EH (cell line): ENCODE measurements around the gene BACH2.
"Not testable (repeated sequence)": the region's sequence is repeated elsewhere in the genome, so short reads cannot be mapped to it uniquely, and the experiment has no call there.

Experiments used
- DNase-seq: peaks from one replicate; pipeline ENCODE4 v3.0.0-alpha.2; 2015; ENCODE audit warnings: low read depth

BACH2 gene

GRCh38 chr6:90124874-90125510 is 171.7 kb downstream of the BACH2 start:
- DNase-seq: peak; percentile 10

DNA sequence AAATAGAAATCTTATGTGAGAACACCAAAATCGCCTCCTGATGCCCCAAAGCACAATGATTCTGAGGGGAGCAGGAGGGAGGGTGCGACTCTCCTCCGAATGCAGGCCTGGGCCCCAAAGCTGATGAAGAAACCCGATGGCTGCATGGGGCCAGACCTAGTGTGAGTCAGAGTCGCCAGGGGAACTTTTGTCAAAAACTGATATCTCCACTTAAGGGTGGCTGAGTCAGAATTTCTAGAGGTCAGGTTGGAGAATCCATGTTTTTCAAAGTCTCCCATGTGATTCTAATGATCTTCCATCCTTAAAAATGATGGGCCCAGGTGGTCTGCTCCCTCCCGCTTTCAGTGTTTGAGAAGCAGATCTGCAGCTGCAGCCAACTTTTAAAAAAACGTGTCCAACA is 172.8 kb downstream of the BACH2 start:
- peak; percentile 6 for DNase-seq

GRCh38 chr6:90121982-90122381 is 174.7 kb downstream of the BACH2 start:
- DNase-seq: peak; percentile 62

DNA sequence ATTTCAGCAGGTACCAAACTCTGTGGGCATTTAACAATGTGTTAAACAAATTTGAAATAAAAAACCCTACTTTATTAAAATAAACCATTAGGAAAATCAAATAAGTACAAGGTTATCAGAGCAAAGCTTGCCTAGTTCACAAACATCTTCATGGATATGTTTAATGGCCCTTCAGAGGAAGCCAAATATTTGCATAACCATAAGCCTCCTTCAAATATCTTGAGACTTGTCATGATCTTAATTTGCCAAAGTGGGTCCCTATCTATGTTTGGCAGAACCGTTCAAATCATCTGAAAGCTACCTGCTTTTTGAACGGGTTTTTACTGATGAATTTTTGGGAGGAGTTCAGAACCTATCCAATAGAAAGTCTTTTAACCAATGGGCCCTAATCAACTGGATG is 176.3 kb downstream of the BACH2 start:
- no peak for DNase-seq

- DNase-seq: no peak
These were observed 177.0 kb downstream of the BACH2 start for GRCh38 chr6:90119618-90120017.

GRCh38 chr6:90118581-90118980 is 178.1 kb downstream of the BACH2 start:
- no peak for DNase-seq

DNA sequence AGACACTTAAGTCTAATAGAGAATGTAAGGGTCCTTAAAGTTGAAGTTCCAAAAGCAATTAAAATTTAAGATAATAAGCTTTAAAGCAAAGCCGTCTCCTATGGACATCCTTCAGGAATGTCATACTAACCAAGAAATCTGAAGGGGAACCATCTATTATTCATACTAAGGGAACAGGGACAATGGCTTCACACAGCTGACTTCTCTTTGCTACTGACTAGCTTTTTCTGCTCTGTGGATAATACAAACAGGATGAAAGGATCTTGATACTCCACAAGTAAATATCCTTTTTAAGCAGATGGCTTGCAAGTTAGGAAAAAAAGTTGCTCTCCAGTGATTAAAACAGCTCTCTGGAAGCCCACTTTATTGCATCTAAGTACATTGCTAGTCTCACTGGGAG is 178.6 kb downstream of the BACH2 start:
- no peak for DNase-seq

DNA sequence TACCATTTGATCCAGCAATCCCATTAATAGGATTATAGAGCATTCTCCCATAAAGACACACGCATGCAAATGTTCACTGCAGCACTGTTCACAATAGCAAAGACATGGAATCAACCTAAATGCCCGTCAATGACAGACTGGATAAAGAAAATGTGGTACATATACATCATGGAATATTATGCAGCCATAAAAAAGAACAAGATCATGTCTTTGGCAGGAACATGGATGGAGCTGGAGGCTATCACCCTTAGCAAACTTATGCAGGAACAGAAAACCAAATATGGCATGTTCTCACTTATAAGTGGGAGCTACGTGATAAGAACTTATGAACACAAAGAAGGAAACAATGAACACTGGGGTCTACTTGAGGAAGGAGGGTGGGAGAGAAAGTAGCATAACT is 180.5 kb downstream of the BACH2 start:
- not testable (repeated sequence) for DNase-seq

- DNase-seq: no peak
These were observed 183.3 kb downstream of the BACH2 start for GRCh38 chr6:90113389-90113788.

- no peak for DNase-seq
These were observed 185.3 kb downstream of the BACH2 start for GRCh38 chr6:90111387-90111786.

GRCh38 chr6:90110971-90111370 is 185.7 kb downstream of the BACH2 start:
- DNase-seq: no peak

GRCh38 chr6:90109141-90109540 is 187.5 kb downstream of the BACH2 start:
- DNase-seq: no peak

GRCh38 chr6:90107771-90108282 is 188.8 kb downstream of the BACH2 start:
- no peak for DNase-seq

DNA sequence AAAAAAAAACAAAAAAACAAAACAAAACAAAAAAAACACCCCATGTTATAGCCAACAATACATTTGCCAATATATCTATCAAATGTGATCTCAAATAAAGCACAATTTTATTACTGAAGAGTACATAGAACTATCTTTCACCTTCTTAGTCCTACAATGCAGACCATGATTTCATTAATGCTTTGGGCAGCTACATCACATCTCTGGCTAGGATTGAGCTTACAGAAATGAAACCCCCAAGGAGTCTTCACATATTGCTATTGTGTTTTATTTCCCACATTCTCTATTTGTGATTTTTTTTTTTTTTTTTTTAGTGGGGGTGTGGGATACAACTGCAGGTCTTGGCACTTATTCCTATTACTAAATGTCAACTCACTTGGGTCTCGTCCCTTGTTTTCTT is 189.3 kb downstream of the BACH2 start:
- DNase-seq: no peak

DNA sequence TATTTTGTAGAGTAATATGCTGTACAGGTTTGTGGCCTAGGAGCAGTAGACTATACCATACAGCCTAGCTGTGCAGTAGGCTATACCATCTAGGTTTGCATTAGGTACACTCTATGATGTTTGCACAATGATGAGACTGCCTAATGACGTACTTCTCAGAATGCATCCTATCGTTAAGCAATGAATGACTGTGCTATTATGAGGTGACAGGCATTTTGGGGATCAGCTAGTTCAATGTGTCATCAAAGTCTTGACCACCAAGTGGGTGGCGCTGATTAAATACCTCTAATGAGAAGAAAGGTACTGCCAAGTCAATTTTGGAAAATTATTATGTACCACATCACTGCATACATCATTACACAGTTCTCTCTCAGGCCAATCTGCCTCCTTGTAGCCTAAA is 190.2 kb downstream of the BACH2 start:
- DNase-seq: no peak

- DNase-seq: no peak
These were observed 191.0 kb downstream of the BACH2 start for GRCh38 chr6:90105506-90106170.

DNA sequence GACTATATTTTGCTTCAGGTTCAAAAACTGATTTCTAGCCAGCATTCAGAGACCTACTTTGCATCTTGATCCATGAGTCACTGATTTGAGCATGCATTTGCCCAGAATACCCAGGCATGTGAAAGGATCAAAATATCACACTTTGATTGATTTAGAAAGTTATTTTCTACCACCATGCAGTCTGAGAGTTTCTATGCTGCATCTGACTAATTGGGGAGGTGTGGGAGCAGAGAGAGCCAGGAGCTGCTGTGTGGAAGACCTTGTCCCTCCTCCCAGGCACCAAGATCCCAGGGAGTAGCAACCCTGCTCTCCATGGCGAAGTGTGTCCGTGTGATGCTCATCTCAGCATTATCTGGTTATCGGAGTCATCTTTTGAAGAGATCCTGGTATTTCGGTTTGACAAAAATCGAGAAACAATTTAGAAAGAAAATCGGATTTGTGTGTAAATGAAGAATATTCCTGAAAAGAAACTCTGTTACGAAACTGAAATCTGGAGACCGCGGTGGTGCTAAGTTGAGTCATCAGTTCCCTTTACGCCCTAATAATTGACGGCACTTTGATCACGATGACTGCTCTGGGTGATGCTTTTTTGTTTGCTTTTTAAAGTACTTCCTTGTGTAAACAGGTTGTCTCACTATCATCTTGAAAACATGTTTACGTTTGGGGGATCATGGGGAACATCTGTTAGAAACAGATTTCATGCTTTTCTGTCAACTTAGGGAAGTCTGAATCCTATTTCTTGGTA is 193.4 kb downstream of the BACH2 start:
- peak; percentile 32 for DNase-seq

- DNase-seq: no peak
These were observed 195.2 kb downstream of the BACH2 start for GRCh38 chr6:90101403-90101802.

DNA sequence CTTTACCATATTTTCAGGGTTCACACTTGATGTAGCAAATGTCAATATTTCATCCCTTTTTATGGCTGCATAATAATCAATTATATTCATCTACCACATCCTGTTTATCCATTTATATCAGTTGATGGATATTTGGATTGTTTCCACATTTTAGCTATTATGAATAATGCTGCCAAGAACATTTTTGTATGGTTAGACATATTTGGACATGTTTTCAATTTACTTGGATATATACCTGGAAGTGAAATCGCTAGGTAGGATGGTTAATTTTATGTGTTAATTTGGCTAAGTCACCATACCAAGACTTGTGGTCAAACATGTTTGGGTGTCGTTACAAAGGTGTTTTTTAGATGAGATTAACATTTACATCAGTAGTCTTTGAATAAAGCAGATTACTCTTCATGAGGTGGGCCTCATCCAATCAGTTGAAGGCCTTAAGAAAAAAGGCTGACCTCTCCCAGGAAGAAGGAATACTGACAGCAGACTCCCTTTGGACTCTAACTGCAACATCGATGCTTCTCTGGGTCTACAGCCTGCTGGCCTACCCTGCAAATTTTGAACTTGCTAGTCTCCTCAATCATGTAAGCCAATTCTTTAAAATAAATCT is 196.5 kb downstream of the BACH2 start:
- DNase-seq: no peak

DNA sequence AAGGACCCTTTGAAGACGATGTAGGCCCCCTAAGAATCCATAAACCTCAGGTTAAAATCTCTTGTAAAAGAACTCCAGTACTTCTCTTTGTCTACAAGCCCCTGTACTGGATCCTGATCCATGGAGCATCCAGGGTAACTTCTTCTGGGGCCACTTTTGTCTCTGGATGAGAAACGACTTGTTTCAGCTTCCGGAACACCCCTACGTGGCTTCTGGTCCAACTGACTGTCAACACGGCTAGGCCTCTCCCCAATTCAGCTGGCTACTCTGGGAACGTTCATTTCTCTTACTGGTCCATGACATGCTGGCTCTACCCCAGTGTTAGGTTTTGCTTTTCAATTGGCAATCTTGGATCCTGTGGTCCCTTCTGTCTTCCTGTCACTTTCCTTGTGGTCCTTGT is 198.0 kb downstream of the BACH2 start:
- DNase-seq: no peak

DNA sequence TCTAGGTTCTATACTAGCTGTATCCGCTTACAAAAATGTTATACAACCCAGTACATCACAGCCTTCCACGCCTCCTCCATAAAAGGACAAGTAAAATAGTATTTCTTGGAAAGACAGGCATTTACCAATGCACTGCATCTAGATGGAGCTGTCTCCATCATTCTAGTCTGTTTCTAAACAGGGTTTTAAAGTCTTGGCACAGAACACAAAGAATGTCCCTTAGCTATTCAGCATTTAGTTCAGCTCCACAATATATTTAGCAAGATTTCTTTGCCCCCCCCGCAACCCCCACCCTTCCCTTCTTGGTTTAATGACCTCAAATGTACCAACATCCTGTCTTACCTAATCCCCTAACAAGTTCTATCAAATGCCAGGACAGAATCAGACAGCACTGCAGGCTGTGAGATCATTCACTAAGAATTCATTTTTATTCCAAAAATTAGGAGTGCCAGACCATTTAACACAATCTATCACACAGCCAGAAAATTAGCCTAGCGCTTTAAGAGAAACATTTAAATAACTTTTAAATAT is 198.6 kb downstream of the BACH2 start:
- DNase-seq: peak; percentile 91

DNA sequence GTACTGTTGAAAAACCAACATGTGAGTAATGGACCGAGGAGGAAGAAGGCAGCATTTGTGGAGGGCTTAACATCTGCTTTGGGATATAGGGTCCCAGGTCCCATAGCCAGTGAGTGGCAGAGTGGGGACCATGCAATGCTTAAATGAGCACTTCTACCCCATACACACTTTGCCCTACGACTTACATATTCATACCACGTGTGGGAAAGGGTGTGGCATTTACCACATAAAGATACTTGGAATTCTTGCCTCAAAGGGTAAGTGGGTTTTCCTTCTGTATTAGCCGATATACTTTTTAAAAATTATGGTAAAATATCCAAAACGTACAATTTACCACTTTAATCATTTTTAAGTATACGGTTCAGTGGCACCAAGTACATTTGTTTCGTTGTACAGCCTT is 199.3 kb downstream of the BACH2 start:
- no peak for DNase-seq
